ENCODE data around the gene HAPLN1.

GRCh38 chr5:83718936-83719495, 1.6 kb downstream of the HAPLN1 start:
- TF ChIP-seq POLR2A (IDR thresholded peaks at IDR 0.05) (no peak), CTCF (IDR thresholded peaks at IDR 0.05 in 4 of 5, conservative IDR thresholded peaks at IDR 0.05 in 1 of 5) (no peak)

Measured in gastrocnemius medialis (tissue), 4 donors.